SKM-1 treated with dmso at 0.1 percent for 144 hours (cell line): ENCODE data around the gene TTC23L.
"Not testable (repeated sequence)": the region's sequence is repeated elsewhere in the genome, so short reads cannot be mapped to it uniquely, and the experiment has no call there.

Experiments
- DNase-seq: peaks from one replicate; lab custom pipeline; 2025; ENCODE audit not compliant: unreplicated experiment; lab: John Stamatoyannopoulos, UW

TTC23L gene, protein sequence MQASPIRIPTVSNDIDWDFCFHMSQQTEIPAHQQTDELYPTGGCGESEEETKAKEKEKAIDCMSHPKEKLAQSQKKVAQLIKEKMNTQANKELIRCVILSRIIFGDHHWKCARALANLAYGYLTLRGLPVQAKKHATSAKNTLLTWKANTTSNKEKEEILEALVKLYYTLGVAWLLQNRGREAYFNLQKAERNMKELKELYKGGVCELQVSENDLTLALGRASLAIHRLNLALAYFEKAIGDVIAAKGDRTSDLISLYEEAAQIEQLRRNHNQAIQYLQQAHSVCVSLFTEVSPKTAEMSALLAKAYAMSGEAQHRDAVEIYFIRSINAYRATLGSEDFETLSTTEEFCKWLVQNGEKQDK

DNA sequence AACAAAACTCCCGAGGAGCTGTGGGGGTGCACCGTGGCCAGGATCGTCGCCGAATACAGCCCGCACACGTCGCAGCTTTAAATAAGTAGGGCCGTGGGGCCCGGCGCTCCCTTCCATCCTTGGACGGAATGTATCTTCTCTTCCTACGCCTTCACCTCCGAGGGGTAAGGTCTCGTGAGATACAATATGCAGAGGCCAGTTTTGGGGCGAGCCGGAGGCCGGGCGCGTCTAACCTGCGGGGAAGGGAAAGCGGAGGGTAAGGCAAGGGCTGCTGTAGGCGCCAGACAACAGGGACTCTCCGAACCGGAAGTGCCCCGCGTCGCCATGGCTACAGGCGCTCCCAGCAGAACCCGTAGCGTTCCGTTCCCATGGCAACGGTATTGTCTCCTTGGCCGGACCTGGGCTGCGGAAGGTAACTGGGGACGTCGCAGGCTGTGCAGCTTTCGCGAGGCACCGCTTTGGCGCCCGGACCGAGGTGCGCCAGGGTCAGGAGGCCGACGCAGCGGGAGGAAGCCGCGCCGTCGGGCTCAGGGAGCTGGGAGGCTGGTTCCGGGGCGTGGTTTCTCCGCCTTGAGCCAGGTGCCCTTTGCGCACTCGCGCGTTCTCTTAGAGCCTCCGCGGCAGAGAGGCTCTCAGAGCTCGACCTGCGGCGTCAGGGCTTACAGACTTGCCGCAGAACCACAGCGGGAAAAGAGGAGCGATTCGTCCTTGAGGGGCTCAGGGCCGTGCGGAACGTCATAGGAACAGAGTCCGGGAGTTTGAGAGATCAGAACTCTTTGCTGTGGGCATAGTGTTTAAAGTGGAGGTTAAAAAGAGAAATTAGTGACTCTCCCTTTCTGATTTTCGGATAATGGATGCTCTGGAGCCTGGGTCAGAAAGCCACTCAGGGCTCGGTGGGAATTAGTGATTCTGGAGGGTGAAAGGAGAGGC, at the start of gene TTC23L:
TSS of gene TTC23L (plus strand) at position 380 of the 930 bp plus-strand sequence. CDS start 1,508 bp downstream, outside the sequence.
- DNase-seq: peak; percentile 84

DNA sequence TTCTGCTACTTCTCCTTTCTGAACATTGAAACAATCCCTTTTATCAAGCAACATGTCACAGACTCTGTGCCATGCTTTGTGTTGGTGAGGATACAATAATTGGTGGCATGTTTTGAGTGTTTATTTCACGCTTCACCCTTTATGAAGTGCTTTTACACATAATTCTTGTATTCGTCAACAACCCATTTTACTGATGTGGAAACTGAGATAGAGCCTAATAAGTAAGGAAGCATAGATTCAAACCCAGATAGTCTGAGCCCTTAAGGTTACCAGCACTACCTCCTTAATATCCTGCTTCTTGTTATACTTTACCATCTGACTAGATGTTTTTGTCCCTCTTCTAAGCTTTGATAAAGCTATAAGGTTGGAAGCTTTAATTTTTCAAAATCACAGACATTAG, 49.3 kb upstream of the TTC23L start:
- DNase-seq: no peak

DNA sequence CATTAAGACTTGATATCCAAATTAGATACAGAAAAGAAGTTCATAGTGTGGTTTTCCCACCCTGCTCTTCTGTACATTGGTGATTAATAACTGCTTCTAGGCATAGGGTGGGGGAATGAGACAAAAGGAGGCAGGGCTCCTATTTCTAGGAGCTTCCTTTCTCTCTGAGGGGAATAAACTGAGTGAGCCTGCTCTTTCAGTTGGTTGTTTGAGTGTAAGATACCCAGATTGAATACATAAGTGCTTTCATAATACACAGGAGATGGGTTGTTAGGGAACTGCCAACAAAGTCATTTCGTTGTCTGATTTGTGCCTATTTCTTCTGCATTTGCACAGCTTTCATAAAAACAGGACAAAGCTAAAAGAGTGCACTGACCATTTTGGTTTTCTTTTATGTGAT, 48.9 kb upstream of the TTC23L start:
- DNase-seq: no peak

- DNase-seq: no peak
These were observed 47.2 kb upstream of the TTC23L start for GRCh38 chr5:34791761-34792244.

GRCh38 chr5:34802834-34803563, 36.0 kb upstream of the TTC23L start:
- DNase-seq: no peak

GRCh38 chr5:34803974-34804732, 34.8 kb upstream of the TTC23L start:
- DNase-seq: peak; percentile 0

GRCh38 chr5:34804913-34805312, 34.1 kb upstream of the TTC23L start:
- no peak for DNase-seq

GRCh38 chr5:34806532-34806931, 32.4 kb upstream of the TTC23L start:
- no peak for DNase-seq

DNA sequence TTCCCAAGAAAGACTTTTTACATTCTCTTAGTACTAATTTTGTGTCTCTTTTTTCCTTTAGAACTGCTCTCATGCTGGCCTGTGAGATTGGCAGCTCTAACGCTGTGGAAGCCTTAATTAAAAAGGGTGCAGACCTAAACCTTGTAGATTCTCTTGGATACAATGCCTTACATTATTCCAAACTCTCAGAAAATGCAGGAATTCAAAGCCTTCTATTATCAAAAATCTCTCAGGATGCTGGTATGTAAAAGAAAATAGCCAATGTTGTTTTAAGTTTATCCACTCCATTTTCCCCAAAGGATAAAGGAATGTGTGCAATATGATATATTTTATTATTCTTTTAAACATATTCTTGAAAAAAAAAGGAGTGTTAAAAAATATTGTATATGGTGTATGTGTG, 27.3 kb upstream of the TTC23L start:
- no peak for DNase-seq

GRCh38 chr5:34813509-34813908, 25.5 kb upstream of the TTC23L start:
- DNase-seq: no peak

DNA sequence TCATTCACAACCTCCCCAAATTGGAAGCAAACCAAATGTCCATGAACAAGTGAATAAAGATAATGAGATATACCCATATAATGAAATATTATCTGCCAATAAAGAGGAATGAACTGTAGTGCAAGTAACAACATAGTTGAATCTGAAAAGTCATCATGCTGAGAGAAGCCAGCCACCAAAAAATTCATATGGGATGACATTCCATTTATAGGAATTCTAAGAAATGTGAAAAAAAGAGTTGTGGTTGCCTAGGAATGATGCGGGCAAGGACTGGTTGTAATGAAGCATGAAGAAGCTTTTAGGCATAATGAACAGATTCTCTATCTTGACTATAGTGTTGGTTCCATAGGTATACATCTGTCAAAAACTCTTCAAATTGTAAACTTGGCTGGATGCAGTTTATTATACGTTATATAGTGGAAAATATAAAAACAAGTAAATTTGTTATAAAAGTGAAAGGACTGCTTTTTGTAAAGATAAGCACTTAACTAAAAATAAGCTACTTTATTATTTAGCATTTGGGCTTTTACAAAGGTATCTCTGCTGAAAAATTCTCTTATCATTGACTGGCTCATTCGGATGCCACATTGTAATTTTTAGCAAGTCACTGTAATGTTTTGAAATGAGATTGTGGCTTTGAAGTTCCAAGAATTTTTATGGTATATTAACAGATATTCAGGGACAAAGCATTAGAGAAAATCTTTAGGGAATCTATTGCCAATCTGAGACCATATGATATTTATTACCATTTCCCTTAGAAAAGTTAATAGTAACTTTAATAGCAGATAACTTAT, 21.2 kb upstream of the TTC23L start:
- no peak for DNase-seq

GRCh38 chr5:34818717-34819116, 20.2 kb upstream of the TTC23L start:
- DNase-seq: no peak

- DNase-seq: no peak
These were observed 18.4 kb upstream of the TTC23L start for GRCh38 chr5:34820593-34820992.

DNA sequence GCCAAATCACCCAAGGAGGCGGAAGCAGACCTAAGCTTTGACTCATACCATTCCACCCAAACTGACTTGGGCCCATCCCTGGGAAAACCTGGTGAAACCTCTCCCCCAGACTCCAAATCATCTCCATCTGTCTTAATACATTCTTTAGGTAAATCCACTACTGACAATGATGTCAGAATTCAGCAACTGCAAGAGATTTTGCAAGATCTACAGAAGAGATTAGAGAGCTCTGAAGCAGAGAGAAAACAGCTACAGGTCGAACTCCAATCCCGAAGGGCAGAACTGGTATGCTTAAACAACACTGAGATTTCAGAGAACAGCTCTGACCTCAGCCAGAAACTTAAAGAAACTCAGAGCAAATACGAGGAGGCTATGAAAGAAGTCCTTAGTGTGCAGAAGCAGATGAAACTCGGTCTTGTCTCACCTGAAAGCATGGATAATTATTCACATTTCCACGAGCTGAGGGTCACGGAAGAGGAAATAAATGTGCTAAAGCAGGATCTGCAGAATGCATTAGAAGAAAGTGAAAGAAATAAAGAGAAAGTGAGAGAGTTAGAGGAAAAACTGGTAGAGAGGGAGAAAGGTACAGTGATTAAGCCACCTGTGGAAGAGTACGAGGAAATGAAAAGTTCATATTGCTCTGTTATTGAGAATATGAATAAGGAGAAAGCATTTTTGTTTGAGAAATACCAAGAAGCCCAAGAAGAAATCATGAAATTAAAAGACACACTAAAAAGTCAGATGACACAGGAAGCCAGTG, 15.8 kb upstream of the TTC23L start:
- DNase-seq: no peak

DNA sequence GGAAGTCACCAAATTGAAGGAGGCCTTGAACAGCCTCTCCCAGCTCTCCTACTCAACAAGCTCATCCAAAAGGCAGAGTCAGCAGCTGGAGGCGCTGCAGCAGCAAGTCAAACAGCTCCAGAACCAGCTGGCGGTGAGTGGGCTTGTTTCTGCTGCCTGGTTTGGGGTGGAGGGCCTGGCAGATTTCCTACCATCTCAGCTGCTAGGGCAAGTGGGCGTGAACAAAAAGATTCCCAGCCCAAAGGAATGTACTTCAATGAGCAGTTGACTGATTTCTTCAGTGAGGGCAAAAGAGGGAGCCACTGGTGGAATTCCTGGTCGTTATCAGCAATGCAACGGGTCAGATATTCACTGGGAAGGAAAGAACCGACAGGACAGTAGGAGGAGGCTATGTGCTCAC, 12.6 kb upstream of the TTC23L start:
- DNase-seq: no peak

DNA sequence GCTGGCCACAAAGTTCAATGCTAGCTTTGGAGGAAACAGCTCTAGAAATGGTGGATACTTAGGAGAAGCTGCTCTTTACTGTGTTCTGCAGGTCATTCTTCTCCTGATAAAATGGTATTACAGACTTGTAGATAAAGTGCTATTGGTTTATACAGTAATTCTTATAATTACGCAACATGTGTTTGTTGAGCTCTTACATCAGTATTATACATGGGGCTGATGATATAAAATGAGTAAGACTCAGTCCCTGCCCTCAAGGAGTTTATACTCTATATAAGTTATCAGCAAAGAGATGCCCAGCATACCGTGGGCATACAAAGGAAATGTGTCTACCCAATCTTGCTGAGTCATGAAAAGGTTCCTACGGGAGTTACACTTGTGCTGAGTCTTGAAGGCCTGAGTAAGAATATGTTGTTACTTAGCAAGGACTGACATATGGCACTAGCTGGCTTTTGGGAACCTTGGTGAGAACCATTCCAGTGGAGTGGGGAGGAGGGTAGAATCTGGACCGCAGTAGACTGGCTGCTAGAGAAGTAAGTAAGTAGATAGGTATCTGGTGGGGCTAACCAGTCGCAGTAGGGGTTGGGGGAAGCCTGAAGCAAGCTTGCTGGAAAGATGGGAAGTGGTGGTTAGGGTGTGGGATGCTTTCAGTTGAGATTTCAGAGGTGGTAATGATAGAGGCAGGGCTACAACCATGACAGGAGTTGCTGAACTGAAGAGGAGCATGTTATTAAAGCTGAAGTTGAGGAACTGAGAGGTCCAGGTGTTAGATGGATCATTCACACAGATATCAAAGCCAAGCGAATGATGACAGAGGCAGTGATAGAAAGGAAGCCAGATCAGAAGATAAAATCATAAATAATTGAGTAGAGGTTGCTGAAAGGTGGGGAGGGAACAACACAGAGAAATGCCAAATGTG, 11.1 kb upstream of the TTC23L start:
- DNase-seq: no peak

DNA sequence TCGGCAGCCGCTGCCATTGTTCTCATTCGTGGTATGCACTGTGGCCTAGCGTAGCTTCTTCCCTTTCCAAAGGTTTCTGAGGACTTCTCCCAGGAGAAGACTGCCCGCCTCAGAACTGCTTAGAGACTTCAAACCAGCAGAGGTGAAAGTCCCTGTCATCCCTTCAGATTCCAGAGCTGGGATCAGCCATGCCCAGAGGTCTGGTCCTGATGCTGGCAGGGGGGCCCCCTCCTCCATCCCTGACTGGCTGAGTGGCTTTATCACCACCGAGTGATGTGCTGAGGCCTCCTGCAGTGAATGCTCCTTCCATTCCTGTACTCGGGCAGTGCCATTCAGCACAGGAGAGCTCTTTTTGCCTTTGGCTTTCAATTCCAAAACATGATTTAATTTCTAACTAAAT, 8.1 kb upstream of the TTC23L start:
- not testable (repeated sequence) for DNase-seq

- no peak for DNase-seq
These were observed 7.7 kb upstream of the TTC23L start for GRCh38 chr5:34831303-34831702.
